Neural cell (in vitro differentiated cells): ENCODE measurements around the gene PTGIR. TPM values are rescaled to one million over a fixed set of nuclear protein-coding genes. Genes with fewer than 3 reads are reported as not detected.
A peak's percentile ranks its signal among the peaks of the same experiment; 100 is the strongest.

Experiments
- H2AFZ ChIP-seq: fragments of 200-600, 300-800 bp; sonication (generic), shearing (Covaris generic); 2 replicates; pipeline ENCODE4 v1.6.0; 2014; ENCODE audit warnings: low read depth, mild to moderate bottlenecking, antibody characterized with exemption, low read length, moderate library complexity
- H3F3A ChIP-seq: fragments of 200-600 bp; shearing (Covaris generic); 2 replicates; pipeline ENCODE4 v1.6.1; 2016; ENCODE audit warnings: mild to moderate bottlenecking, moderate library complexity, mixed read lengths, antibody characterized with exemption, low read length; ENCODE audit not compliant: insufficient read depth, poor library complexity, severe bottlenecking
- H3K27ac ChIP-seq: fragments of 200-600, 300-800 bp; sonication (generic), shearing (Covaris generic); 2 replicates; pipeline ENCODE4 v1.5.1; 2014; ENCODE audit warnings: mild to moderate bottlenecking, low read length, moderate library complexity
- H3K27me3 ChIP-seq: fragments of 300-800, 200-600 bp; sonication (generic), shearing (Covaris generic); 2 replicates; pipeline ENCODE4 v1.6.0; 2014; ENCODE audit warnings: mild to moderate bottlenecking, low read depth, low read length, moderate library complexity; ENCODE audit not compliant: insufficient read depth
- H3K36me3 ChIP-seq: fragments of 300-800, 200-600 bp; sonication (generic), shearing (Covaris generic); 2 replicates; pipeline ENCODE4 v1.5.1; 2014; ENCODE audit warnings: mild to moderate bottlenecking, antibody characterized with exemption, low read length, moderate library complexity; ENCODE audit not compliant: insufficient read depth
- H3K4me2 ChIP-seq: fragments of 300-800, 200-600 bp; sonication (generic), shearing (Covaris generic); 2 replicates; pipeline ENCODE4 v1.6.0; 2014; ENCODE audit warnings: mild to moderate bottlenecking, low read length
- H3K4me3 ChIP-seq: fragments of 300-800, 200-600 bp; sonication (generic), shearing (Covaris generic); 2 replicates; pipeline ENCODE4 v1.5.1; 2014; ENCODE audit warnings: mild to moderate bottlenecking, low read length, moderate library complexity
- H3K79me2 ChIP-seq: fragments of 200-600 bp; shearing (Covaris generic); replicated peaks from 2 replicates; pipeline ENCODE4 v1.6.0; 2014; ENCODE audit warnings: mild to moderate bottlenecking, low read length, moderate library complexity; ENCODE audit not compliant: insufficient read depth
- H3K9ac ChIP-seq: fragments of 300-800, 200-600 bp; sonication (generic), shearing (Covaris generic); 2 replicates; pipeline ENCODE4 v1.6.1; 2016; ENCODE audit warnings: mild to moderate bottlenecking, low read length, mixed read lengths
- H3K9me2 ChIP-seq: fragments of 200-600 bp; shearing (Covaris generic); 2 replicates; pipeline ENCODE4 v1.6.1; 2016; ENCODE audit warnings: mild to moderate bottlenecking, low read length, mixed read lengths; ENCODE audit not compliant: insufficient read depth
- H3K9me3 ChIP-seq: fragments of 200-600, 300-800 bp; sonication (generic), shearing (Covaris generic); 2 replicates; pipeline ENCODE4 v1.6.1; 2016; ENCODE audit warnings: mild to moderate bottlenecking, mixed run types, low read length, moderate library complexity, mixed read lengths
- H4K20me1 ChIP-seq: fragments of 200-600 bp; shearing (Covaris generic); 2 replicates; pipeline ENCODE4 v1.6.1; 2016; ENCODE audit warnings: mild to moderate bottlenecking, mixed run types; ENCODE audit not compliant: insufficient read depth
- EP300 ChIP-seq: fragments of 450-650 bp; conservative IDR thresholded peaks from 2 replicates; pipeline ENCODE4 v1.6.1; 2014; ENCODE audit warnings: antibody characterized with exemption, mild to moderate bottlenecking, moderate library complexity; ENCODE audit not compliant: poor library complexity, severe bottlenecking
- EZH2 ChIP-seq: fragments of 200-600, 300-800 bp; shearing (Covaris generic), sonication (generic); IDR thresholded peaks from 2 replicates; pipeline ENCODE4 v1.6.1; 2014; ENCODE audit warnings: antibody characterized with exemption, low read length, borderline replicate concordance, mild to moderate bottlenecking; ENCODE audit not compliant: insufficient read depth, poor library complexity, severe bottlenecking
- MXI1 ChIP-seq: fragments of 450-650 bp; conservative IDR thresholded peaks from 2 replicates; pipeline ENCODE4 v1.6.1; 2014; ENCODE audit warnings: antibody characterized with exemption, mild to moderate bottlenecking; ENCODE audit not compliant: poor library complexity, severe bottlenecking
- POLR2AphosphoS5 ChIP-seq: IDR thresholded peaks from 2 replicates; pipeline ENCODE4 v1.6.1; 2012
- RAD21 ChIP-seq: fragments of 450-650 bp; conservative IDR thresholded peaks from 2 replicates; pipeline ENCODE4 v1.6.1; 2014; ENCODE audit warnings: antibody characterized with exemption, mild to moderate bottlenecking, moderate library complexity
- SMC3 ChIP-seq: fragments of 450-650 bp; conservative IDR thresholded peaks from 2 replicates; pipeline ENCODE4 v1.6.1; 2014; ENCODE audit warnings: antibody characterized with exemption, mild to moderate bottlenecking, moderate library complexity; ENCODE audit not compliant: poor library complexity
- TAF1 ChIP-seq: IDR thresholded peaks from 2 replicates; pipeline ENCODE4 v1.6.1; 2012; ENCODE audit warnings: low read depth
- polyA plus RNA-seq: library from polyadenylated mRNA; depleted of rRNA; stranded (reverse); fragments of >200 nt; gene quantifications from 2 replicates; pipeline ENCODE4 v1.2.3, GENCODE V29; 2014
- TF ChIP-seq, protein P1 (sequence below): fragments of 450-650 bp; IDR thresholded peaks from 2 replicates; pipeline ENCODE4 v1.5.1; 2014; ENCODE audit warnings: antibody characterized with exemption, mild to moderate bottlenecking, moderate library complexity; ENCODE audit not compliant: poor library complexity, severe bottlenecking
- TF ChIP-seq, protein P2 (sequence below): IDR thresholded peaks from 2 replicates; pipeline ENCODE4 v1.6.1; 2012; ENCODE audit warnings: borderline replicate concordance

PTGIR gene
- polyA plus RNA-seq, 1 donor from 2014 or later = not detected

- no peak overlapping the region for H2AFZ ChIP-seq
- H3K27ac ChIP-seq = no peak overlapping the region
- H3K4me2 ChIP-seq = no peak overlapping the region
- no peaks in the 10 kb centered on the region for H3K27me3 ChIP-seq
- TF ChIP-seq, protein P1, sequence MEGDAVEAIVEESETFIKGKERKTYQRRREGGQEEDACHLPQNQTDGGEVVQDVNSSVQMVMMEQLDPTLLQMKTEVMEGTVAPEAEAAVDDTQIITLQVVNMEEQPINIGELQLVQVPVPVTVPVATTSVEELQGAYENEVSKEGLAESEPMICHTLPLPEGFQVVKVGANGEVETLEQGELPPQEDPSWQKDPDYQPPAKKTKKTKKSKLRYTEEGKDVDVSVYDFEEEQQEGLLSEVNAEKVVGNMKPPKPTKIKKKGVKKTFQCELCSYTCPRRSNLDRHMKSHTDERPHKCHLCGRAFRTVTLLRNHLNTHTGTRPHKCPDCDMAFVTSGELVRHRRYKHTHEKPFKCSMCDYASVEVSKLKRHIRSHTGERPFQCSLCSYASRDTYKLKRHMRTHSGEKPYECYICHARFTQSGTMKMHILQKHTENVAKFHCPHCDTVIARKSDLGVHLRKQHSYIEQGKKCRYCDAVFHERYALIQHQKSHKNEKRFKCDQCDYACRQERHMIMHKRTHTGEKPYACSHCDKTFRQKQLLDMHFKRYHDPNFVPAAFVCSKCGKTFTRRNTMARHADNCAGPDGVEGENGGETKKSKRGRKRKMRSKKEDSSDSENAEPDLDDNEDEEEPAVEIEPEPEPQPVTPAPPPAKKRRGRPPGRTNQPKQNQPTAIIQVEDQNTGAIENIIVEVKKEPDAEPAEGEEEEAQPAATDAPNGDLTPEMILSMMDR = peak; percentile 36
- no peak for TF ChIP-seq MXI1
- no peaks in the 10 kb centered on the region for H3K9me2 ChIP-seq
- H3K4me3 ChIP-seq = no peak overlapping the region
- no peaks in the 10 kb centered on the region for H3K9me3 ChIP-seq
- no peaks in the 10 kb centered on the region for H4K20me1 ChIP-seq
- no peaks in the 10 kb centered on the region for H3K79me2 ChIP-seq
- H3K36me3 ChIP-seq = no peaks in the 10 kb centered on the region
- no peaks in the 10 kb centered on the region for H3F3A ChIP-seq
- H3K9ac ChIP-seq = peak overlapping the region; percentile 17
These were observed 3.4 kb downstream of the PTGIR start for GRCh38 chr19:46621191-46622117.

DNA sequence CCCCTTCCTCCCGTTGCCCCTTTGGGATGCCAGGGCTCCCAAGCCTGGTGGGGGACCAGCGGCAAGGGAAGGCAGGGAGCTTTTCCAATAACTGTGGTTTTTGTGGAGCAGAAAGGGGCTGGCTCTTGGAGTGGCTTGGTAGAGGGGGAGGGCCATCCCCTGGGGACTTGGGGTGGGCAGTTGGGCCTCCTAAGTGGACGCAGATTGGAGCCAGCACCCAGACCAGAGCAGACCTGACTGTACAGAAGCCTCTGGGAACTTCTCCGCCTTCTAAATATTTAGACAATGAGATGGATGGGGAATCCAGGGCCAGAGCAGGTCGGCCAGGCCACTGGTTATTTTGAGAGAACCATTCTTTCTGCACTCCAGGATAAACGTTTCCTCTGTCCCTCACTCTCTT is 4.2 kb downstream of the PTGIR start:
- Histone ChIP-seq H3K27ac (no peak overlapping the region), H3K4me3 (no peak overlapping the region), H3K27me3 (no peaks in the 10 kb centered on the region), H3K9me2 (no peaks in the 10 kb centered on the region), H4K20me1 (no peaks in the 10 kb centered on the region), H3K4me2 (no peak overlapping the region), H2AFZ (no peak overlapping the region), H3F3A (no peaks in the 10 kb centered on the region), H3K9me3 (no peaks in the 10 kb centered on the region), H3K9ac (no peak overlapping the region), H3K36me3 (no peaks in the 10 kb centered on the region), H3K79me2 (no peaks in the 10 kb centered on the region)
- no peak for TF ChIP-seq POLR2AphosphoS5
- TF ChIP-seq RAD21 = no peak
- no peak for TF ChIP-seq TAF1
- TF ChIP-seq EP300 = no peak
- TF ChIP-seq EZH2 = no peak
- TF ChIP-seq, protein P1 = no peak
- TF ChIP-seq, protein P2, sequence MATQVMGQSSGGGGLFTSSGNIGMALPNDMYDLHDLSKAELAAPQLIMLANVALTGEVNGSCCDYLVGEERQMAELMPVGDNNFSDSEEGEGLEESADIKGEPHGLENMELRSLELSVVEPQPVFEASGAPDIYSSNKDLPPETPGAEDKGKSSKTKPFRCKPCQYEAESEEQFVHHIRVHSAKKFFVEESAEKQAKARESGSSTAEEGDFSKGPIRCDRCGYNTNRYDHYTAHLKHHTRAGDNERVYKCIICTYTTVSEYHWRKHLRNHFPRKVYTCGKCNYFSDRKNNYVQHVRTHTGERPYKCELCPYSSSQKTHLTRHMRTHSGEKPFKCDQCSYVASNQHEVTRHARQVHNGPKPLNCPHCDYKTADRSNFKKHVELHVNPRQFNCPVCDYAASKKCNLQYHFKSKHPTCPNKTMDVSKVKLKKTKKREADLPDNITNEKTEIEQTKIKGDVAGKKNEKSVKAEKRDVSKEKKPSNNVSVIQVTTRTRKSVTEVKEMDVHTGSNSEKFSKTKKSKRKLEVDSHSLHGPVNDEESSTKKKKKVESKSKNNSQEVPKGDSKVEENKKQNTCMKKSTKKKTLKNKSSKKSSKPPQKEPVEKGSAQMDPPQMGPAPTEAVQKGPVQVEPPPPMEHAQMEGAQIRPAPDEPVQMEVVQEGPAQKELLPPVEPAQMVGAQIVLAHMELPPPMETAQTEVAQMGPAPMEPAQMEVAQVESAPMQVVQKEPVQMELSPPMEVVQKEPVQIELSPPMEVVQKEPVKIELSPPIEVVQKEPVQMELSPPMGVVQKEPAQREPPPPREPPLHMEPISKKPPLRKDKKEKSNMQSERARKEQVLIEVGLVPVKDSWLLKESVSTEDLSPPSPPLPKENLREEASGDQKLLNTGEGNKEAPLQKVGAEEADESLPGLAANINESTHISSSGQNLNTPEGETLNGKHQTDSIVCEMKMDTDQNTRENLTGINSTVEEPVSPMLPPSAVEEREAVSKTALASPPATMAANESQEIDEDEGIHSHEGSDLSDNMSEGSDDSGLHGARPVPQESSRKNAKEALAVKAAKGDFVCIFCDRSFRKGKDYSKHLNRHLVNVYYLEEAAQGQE = no peak
- no peak for TF ChIP-seq MXI1
- TF ChIP-seq SMC3 = no peak
